Transverse colon (tissue), 4 donors: ENCODE data around the gene CAPN13.

ENCODE experiments used
- EP300 ChIP-seq: sonication (generic); formaldehyde crosslinking; IDR thresholded peaks from one replicate; pipeline ENCODE4 v1.6.1; 2017; ENCODE audit warnings: antibody characterized with exemption, low read depth
- POLR2A ChIP-seq: fragments of 450-650 bp; IDR thresholded peaks from one replicate; pipeline ENCODE4 v1.6.1; 2016; ENCODE audit warnings: antibody characterized with exemption, mild to moderate bottlenecking, moderate library complexity
- POLR2AphosphoS5 ChIP-seq, 3 donors: sonication (generic); formaldehyde crosslinking; IDR thresholded peaks; one replicate each; pipeline ENCODE4 v1.6.1; 2016; ENCODE audit warnings: antibody characterized with exemption in 3 of 3
- TF ChIP-seq, protein P1 (sequence below), 5 experiments: fragments of 200-600 bp in 3 of 5; fragments of 450-650 bp in 2 of 5; sonication (generic) in 3 of 5; IDR thresholded peaks; 1 replicate in 2 of 5; 2 replicates in 3 of 5; pipeline ENCODE4 v1.5.1; 2016 to 2017; ENCODE audit warnings: antibody characterized with exemption in 5 of 5, inconsistent platforms in 3 of 5, mild to moderate bottlenecking in 2 of 5, moderate library complexity in 1 of 5

- TF ChIP-seq, protein P1, sequence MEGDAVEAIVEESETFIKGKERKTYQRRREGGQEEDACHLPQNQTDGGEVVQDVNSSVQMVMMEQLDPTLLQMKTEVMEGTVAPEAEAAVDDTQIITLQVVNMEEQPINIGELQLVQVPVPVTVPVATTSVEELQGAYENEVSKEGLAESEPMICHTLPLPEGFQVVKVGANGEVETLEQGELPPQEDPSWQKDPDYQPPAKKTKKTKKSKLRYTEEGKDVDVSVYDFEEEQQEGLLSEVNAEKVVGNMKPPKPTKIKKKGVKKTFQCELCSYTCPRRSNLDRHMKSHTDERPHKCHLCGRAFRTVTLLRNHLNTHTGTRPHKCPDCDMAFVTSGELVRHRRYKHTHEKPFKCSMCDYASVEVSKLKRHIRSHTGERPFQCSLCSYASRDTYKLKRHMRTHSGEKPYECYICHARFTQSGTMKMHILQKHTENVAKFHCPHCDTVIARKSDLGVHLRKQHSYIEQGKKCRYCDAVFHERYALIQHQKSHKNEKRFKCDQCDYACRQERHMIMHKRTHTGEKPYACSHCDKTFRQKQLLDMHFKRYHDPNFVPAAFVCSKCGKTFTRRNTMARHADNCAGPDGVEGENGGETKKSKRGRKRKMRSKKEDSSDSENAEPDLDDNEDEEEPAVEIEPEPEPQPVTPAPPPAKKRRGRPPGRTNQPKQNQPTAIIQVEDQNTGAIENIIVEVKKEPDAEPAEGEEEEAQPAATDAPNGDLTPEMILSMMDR (IDR thresholded peaks at IDR 0.05), result no peak
- TF ChIP-seq POLR2AphosphoS5 (IDR thresholded peaks at IDR 0.05) (no peak), POLR2A (no peak), EP300 (no peak)
These were observed 111.5 kb downstream of the CAPN13 start for GRCh38 chr2:30695749-30696148.
